HepG2 (cell line): ENCODE results near the gene FAM174C. TPM values are rescaled to one million over a fixed set of nuclear protein-coding genes. Genes with fewer than 3 reads are reported as not detected.

Experiments used
- ARNTL ChIP-seq: sonication (generic); formaldehyde crosslinking; IDR thresholded peaks from 2 replicates; pipeline ENCODE4 v1.4.0; 2020; ENCODE audit warnings: mild to moderate bottlenecking, missing genetic modification reagents
- MLXIP ChIP-seq: sonication (generic); formaldehyde crosslinking; IDR thresholded peaks from 2 replicates; pipeline ENCODE4 v1.9.0; 2021; ENCODE audit warnings: missing genetic modification reagents, borderline replicate concordance
- PHF8 ChIP-seq: sonication (generic); formaldehyde crosslinking; IDR thresholded peaks from 2 replicates; pipeline ENCODE4 v1.5.0; 2020; ENCODE audit warnings: missing genetic modification reagents
- PTBP1 ChIP-seq: fragments of 200-400 bp; formaldehyde crosslinking; IDR thresholded peaks from 2 replicates; pipeline ENCODE4 v1.6.1; 2018; ENCODE audit warnings: low read length, low read depth; ENCODE audit not compliant: poor library complexity, severe bottlenecking
- SMARCE1 ChIP-seq: fragments of 450-650 bp; IDR thresholded peaks from 2 replicates; pipeline ENCODE4 v1.6.1; 2017; ENCODE audit warnings: borderline replicate concordance
- ZBTB1 ChIP-seq: sonication (generic); formaldehyde crosslinking; IDR thresholded peaks from 2 replicates; pipeline ENCODE4 v1.4.0; 2020; ENCODE audit warnings: missing genetic modification reagents, borderline replicate concordance
- ZNF484 ChIP-seq: sonication (generic); formaldehyde crosslinking; IDR thresholded peaks from 2 replicates; pipeline ENCODE4 v1.5.1; 2020; ENCODE audit warnings: mild to moderate bottlenecking, low read depth, missing genetic modification reagents, borderline replicate concordance
- ZNF556 ChIP-seq: sonication (generic); formaldehyde crosslinking; IDR thresholded peaks from 2 replicates; pipeline ENCODE4 v1.4.0; 2020; ENCODE audit warnings: mild to moderate bottlenecking, missing genetic modification reagents, borderline replicate concordance
- ZNF709 ChIP-seq: sonication (generic); formaldehyde crosslinking; IDR thresholded peaks from 2 replicates; pipeline ENCODE4 v1.5.0; 2020; ENCODE audit warnings: mild to moderate bottlenecking, missing genetic modification reagents
- ZSCAN22 ChIP-seq: sonication (generic); formaldehyde crosslinking; IDR thresholded peaks from 2 replicates; pipeline ENCODE4 v1.4.0; 2020; ENCODE audit warnings: mild to moderate bottlenecking, missing genetic modification reagents
- polyA plus RNA-seq, 8 experiments: library from polyadenylated mRNA; depleted of rRNA in 3 of 8; stranded (reverse) in 7 of 8; unstranded in 1 of 8; fragments of >200 nt; fragmentation: Illumina TruSeq in 4 of 8; extraction: Trizol in 4 of 8; gene quantifications; 2 replicates each; pipeline versions ENCODE4 v1.2.1 to v1.2.3, GENCODE V29; 2011 to 2016; ENCODE audit warnings: low read depth in 4 of 8, missing spikeins in 1 of 8, mixed read lengths in 1 of 8; ENCODE audit not compliant: insufficient read depth in 1 of 8
- total RNA-seq, 5 experiments: library from RNA; depleted of rRNA; stranded (reverse); fragments of >200 nt; fragmentation: Illumina TruSeq; extraction: Trizol; gene quantifications; 2 replicates each; pipeline ENCODE4 v1.2.3, GENCODE V29; 2016; ENCODE audit warnings: low read depth in 1 of 5

Gene FAM174C
- total and polyA plus RNA-seq, 2 of the 13 experiments (the other 11 are each of a cell fraction or from before 2014, with no cell fraction given): 19.5 to 31.3 TPM

DNA sequence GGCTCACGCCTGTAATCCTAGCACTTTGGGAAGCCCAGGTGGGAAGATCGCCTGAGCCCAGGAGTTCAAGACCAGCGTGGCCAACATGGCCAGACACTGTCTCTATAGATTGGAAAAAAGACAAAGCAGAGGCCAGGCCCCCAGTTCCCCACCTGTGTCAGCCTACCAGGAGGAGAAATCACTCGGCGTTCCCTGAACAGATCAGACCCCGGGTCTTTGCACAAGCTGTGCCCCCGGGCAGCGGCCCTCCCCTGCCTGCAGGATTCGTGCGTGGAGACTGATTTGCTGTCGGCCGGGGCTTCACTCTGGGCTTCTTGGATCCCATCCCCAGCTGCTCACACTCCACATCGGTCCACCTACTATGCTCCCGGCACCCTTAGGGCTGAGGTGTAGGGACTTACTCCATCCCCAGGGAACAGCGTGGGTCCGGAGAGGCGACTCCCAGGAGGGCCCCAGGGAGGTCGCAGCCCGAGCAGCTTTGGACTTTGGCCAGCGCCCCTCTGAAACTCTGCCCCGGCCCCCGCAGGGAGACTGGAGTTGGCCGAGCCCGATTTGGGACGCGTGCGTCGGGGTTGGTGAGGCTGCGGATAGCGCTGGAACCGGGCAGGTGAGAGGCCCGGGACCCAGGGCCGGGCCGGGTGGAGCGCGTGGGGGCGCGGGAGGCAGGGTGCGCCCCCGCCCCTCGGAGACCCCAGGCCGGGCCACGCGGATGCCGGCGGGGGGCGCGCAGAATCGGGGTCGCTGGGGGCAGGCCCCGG is 9.8 kb downstream of the FAM174C start (continued):
- TF ChIP-seq MLXIP (CRISPR knock-in tag) (no peak), ZNF556 (CRISPR knock-in tag) (0 out of 2 replicates have a peak, but pooled peaks have one; percentile 23), ZBTB1 (CRISPR knock-in tag) (no peak), PHF8 (peak; percentile 51), ARNTL (no peak), PTBP1 (no peak), ZNF709 (CRISPR knock-in tag) (no peak), ZNF484 (CRISPR knock-in tag) (no peak), ZSCAN22 (CRISPR knock-in tag) (no peak), SMARCE1 (no peak)
